Muscle layer of colon (tissue), 2 donors: Measurements from ENCODE around the gene ELAVL4.

ENCODE experiments used
- H3K27ac ChIP-seq: one replicate; pipeline ENCODE4 v1.7.0; 2013; ENCODE audit warnings: low read depth, mild to moderate bottlenecking, low read length, moderate library complexity
- H3K27me3 ChIP-seq, 2 donors: one replicate each; pipeline ENCODE4 v1.7.0; 2013; ENCODE audit warnings: low read length in 2 of 2, mild to moderate bottlenecking in 2 of 2; ENCODE audit not compliant: insufficient read depth in 2 of 2, control insufficient read depth in 1 of 2
- H3K36me3 ChIP-seq: one replicate; pipeline ENCODE4 v1.7.0; 2013; ENCODE audit warnings: mild to moderate bottlenecking, low read length; ENCODE audit not compliant: insufficient read depth
- H3K4me1 ChIP-seq: one replicate; pipeline ENCODE4 v1.7.0; 2013; ENCODE audit warnings: mild to moderate bottlenecking, low read length; ENCODE audit not compliant: insufficient read depth
- H3K4me3 ChIP-seq, 2 donors: one replicate each; pipeline ENCODE4 v1.7.0; 2013; ENCODE audit warnings: low read length in 2 of 2, low read depth in 1 of 2, mild to moderate bottlenecking in 1 of 2, moderate library complexity in 1 of 2
- H3K9ac ChIP-seq: one replicate; pipeline ENCODE4 v1.7.0; 2013; ENCODE audit warnings: low read length
- H3K9me3 ChIP-seq: one replicate; pipeline ENCODE4 v1.7.0; 2013; ENCODE audit warnings: mild to moderate bottlenecking, low read length
- donor health status: abdominal sarcoma.
- donor health status: Adenocarcinoma of cecum.

ELAVL4 gene

GRCh38 chr1:50126927-50127715 lies 18.4 kb downstream of the ELAVL4 start:
- Histone ChIP-seq H3K4me1 (no peaks in the 10 kb centered on the region), H3K27ac (no peak overlapping the region), H3K9ac (no peak overlapping the region), H3K9me3 (no peaks in the 10 kb centered on the region), H3K36me3 (no peaks in the 10 kb centered on the region), H3K27me3 (no peaks in the 10 kb centered on the region), H3K4me3 (no peak overlapping the region)

- H3K9me3 ChIP-seq, result no peaks in the 10 kb centered on the region
- no peaks in the 10 kb centered on the region for H3K4me1 ChIP-seq
Measured at GRCh38 chr1:50129201-50129600, 20.5 kb downstream of the ELAVL4 start.

GRCh38 chr1:50132347-50132894 lies 23.7 kb downstream of the ELAVL4 start:
- H3K27ac ChIP-seq, result no peak overlapping the region
- no peak overlapping the region for H3K9ac ChIP-seq
- no peaks in the 10 kb centered on the region for H3K9me3 ChIP-seq
- H3K4me1 ChIP-seq, result no peaks in the 10 kb centered on the region
- no peaks in the 10 kb centered on the region for H3K36me3 ChIP-seq
- no peak overlapping the region for H3K4me3 ChIP-seq
- no peaks in the 10 kb centered on the region for H3K27me3 ChIP-seq

More at GRCh38 chr1:50129201-50129600, 20.5 kb downstream of the ELAVL4 start:
- Histone ChIP-seq H3K9ac (no peak overlapping the region), H3K27me3 (no peaks in the 10 kb centered on the region), H3K4me3 (no peak overlapping the region), H3K36me3 (no peaks in the 10 kb centered on the region), H3K27ac (no peak overlapping the region)

- Histone ChIP-seq H3K9ac (no peak overlapping the region), H3K4me1 (no peaks in the 10 kb centered on the region), H3K27me3 (peaks cover 0 to 4% of the 10 kb centered on the region in 2 donors), H3K36me3 (no peaks in the 10 kb centered on the region), H3K4me3 (no peak overlapping the region), H3K9me3 (no peaks in the 10 kb centered on the region), H3K27ac (no peak overlapping the region)
Measured at GRCh38 chr1:50135716-50136115, 27.0 kb downstream of the ELAVL4 start.

GRCh38 chr1:50139339-50140181 lies 30.8 kb downstream of the ELAVL4 start:
- Histone ChIP-seq H3K4me3 (no peak overlapping the region), H3K27ac (no peak overlapping the region), H3K27me3 (peaks cover 0 to 4% of the 10 kb centered on the region in 2 donors), H3K36me3 (no peaks in the 10 kb centered on the region), H3K4me1 (no peaks in the 10 kb centered on the region), H3K9me3 (no peaks in the 10 kb centered on the region), H3K9ac (no peak overlapping the region)

GRCh38 chr1:50140182-50140447 lies 31.4 kb downstream of the ELAVL4 start:
- Histone ChIP-seq H3K27ac (no peak overlapping the region), H3K4me3 (no peak overlapping the region), H3K9ac (no peak overlapping the region), H3K4me1 (no peaks in the 10 kb centered on the region), H3K27me3 (peaks cover 0 to 4% of the 10 kb centered on the region in 2 donors), H3K9me3 (no peaks in the 10 kb centered on the region), H3K36me3 (no peaks in the 10 kb centered on the region)

- H3K27ac ChIP-seq, result no peak overlapping the region
- H3K36me3 ChIP-seq, result no peaks in the 10 kb centered on the region
- H3K4me3 ChIP-seq, result no peak overlapping the region
- H3K27me3 ChIP-seq, result no peaks in the 10 kb centered on the region
- no peak overlapping the region for H3K9ac ChIP-seq
- H3K9me3 ChIP-seq, result no peaks in the 10 kb centered on the region
- H3K4me1 ChIP-seq, result no peaks in the 10 kb centered on the region
Measured at GRCh38 chr1:50147191-50147850, 38.6 kb downstream of the ELAVL4 start.

- no peaks in the 10 kb centered on the region for H3K36me3 ChIP-seq
- no peak overlapping the region for H3K4me3 ChIP-seq
Measured at GRCh38 chr1:50148142-50148923, 39.6 kb downstream of the ELAVL4 start.

GRCh38 chr1:50152236-50152635 lies 43.5 kb downstream of the ELAVL4 start:
- H3K9ac ChIP-seq, result no peak overlapping the region
- H3K4me1 ChIP-seq, result no peaks in the 10 kb centered on the region
- no peaks in the 10 kb centered on the region for H3K36me3 ChIP-seq
- no peaks in the 10 kb centered on the region for H3K9me3 ChIP-seq
- H3K27ac ChIP-seq, result no peak overlapping the region
- no peak overlapping the region for H3K4me3 ChIP-seq
- H3K27me3 ChIP-seq, result no peaks in the 10 kb centered on the region

More at GRCh38 chr1:50148142-50148923, 39.6 kb downstream of the ELAVL4 start:
- Histone ChIP-seq H3K9ac (no peak overlapping the region), H3K27me3 (no peaks in the 10 kb centered on the region), H3K9me3 (no peaks in the 10 kb centered on the region), H3K27ac (no peak overlapping the region), H3K4me1 (no peaks in the 10 kb centered on the region)

- Histone ChIP-seq H3K4me1 (no peaks in the 10 kb centered on the region), H3K9ac (no peak overlapping the region), H3K27me3 (no peaks in the 10 kb centered on the region), H3K4me3 (no peak overlapping the region), H3K27ac (no peak overlapping the region), H3K9me3 (no peaks in the 10 kb centered on the region), H3K36me3 (no peaks in the 10 kb centered on the region)
Measured at GRCh38 chr1:50155541-50155940, 46.8 kb downstream of the ELAVL4 start.
